Peyer's patch (tissue), 4 donors: ENCODE data around the gene VILL.

Source experiments
- CTCF ChIP-seq, 6 experiments: fragments of 450-650 bp in 4 of 6; fragments of 200-600 bp in 2 of 6; sonication (generic) in 1 of 6; IDR thresholded peaks; one replicate each; pipeline ENCODE4 v1.5.1; 2017 to 2019; ENCODE audit warnings: antibody characterized with exemption in 6 of 6, mild to moderate bottlenecking in 3 of 6, moderate library complexity in 1 of 6
- POLR2A ChIP-seq, 2 donors: fragments of 450-650 bp; IDR thresholded peaks; one replicate each; pipeline ENCODE4 v1.5.1; 2017; ENCODE audit warnings: antibody characterized with exemption in 2 of 2, mild to moderate bottlenecking in 2 of 2, moderate library complexity in 2 of 2

GRCh38 chr3:37981348-37981664, 9.3 kb upstream of the VILL start:
- no peak for TF ChIP-seq POLR2A (IDR thresholded peaks at IDR 0.05)
- TF ChIP-seq CTCF (IDR thresholded peaks at IDR 0.05), result no peak
